ENCODE results near the gene TBP.

The TBP gene

GRCh38 chr6:170533792-170534191, 20.4 kb upstream of the TBP start:
- Histone ChIP-seq H3K27me3 (ENCODE audit: control insufficient read depth in 1 of 2, insufficient read depth in 2 of 2, low read length in 2 of 2) (no peaks in the 10 kb centered on the region), H3K36me3 (ENCODE audit: control insufficient read depth in 1 of 2, insufficient read depth in 2 of 2, low read length in 2 of 2) (peaks cover 30 to 52% of the 10 kb centered on the region in 2 donors), H3K4me3 (ENCODE audit: low read depth in 1 of 2, low read length in 2 of 2) (no peak overlapping the region), H3K27ac (ENCODE audit: low read depth, low read length) (no peak overlapping the region), H3K9me3 (ENCODE audit: control insufficient read depth in 1 of 2, low read length in 2 of 2) (no peaks in the 10 kb centered on the region), H3K9ac (ENCODE audit: low read depth in 1 of 2, low read length in 2 of 2) (no peak overlapping the region), H3K4me1 (ENCODE audit: control insufficient read depth in 1 of 2, insufficient read depth in 2 of 2, low read length in 2 of 2) (peaks cover 4 to 11% of the 10 kb centered on the region in 2 donors)

DNA sequence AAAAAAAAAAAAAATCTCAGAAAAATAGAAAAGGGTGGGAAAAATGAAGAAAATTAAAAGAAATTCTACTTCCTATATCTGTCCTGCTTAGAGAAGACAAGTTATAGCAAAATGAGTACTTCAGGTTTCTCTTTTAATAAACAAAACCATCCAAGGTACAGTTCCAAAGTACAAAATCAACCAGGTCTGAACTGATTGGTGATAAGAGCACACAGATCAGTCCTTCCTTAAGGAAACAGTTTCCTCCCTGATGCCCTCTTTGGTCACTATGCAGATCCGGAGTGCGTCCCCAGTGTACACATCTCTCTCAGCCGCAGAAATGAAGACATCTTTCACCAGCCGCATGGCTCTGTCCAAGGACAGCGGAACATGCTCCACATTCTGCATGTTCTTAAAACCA, 19.2 kb upstream of the TBP start:
- Histone ChIP-seq H3K4me1 (ENCODE audit: control insufficient read depth in 1 of 2, insufficient read depth in 2 of 2, low read length in 2 of 2) (peaks cover 4 to 11% of the 10 kb centered on the region in 2 donors), H3K36me3 (ENCODE audit: control insufficient read depth in 1 of 2, insufficient read depth in 2 of 2, low read length in 2 of 2) (peaks cover 30 to 64% of the 10 kb centered on the region in 2 donors), H3K4me3 (ENCODE audit: low read depth in 1 of 2, low read length in 2 of 2) (no peak overlapping the region), H3K9me3 (ENCODE audit: control insufficient read depth in 1 of 2, low read length in 2 of 2) (no peaks in the 10 kb centered on the region), H3K9ac (ENCODE audit: low read depth in 1 of 2, low read length in 2 of 2) (no peak overlapping the region), H3K27me3 (ENCODE audit: control insufficient read depth in 1 of 2, insufficient read depth in 2 of 2, low read length in 2 of 2) (no peaks in the 10 kb centered on the region), H3K27ac (ENCODE audit: low read depth, low read length) (no peak overlapping the region)

DNA sequence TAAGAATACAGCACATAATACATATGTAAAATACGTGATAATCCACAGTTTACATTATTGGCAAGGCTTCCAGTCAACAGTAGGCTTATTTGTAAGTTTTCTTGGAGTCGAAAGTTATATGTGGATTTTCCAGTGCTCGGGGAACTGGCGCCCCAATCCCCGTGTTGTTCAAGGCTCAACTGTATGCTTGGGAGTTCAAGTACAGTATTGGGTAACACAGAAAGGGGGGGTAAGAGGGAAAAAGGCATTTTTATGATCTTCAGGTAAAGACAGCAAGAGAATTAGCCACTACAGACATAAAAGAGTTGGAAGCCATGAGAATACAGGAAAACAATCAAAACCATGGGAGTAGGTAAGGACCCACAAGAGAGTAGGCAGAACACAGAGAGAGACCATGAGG, 17.5 kb upstream of the TBP start:
- peaks cover 4 to 11% of the 10 kb centered on the region in 2 donors for H3K4me1 ChIP-seq (ENCODE audit: control insufficient read depth in 1 of 2, insufficient read depth in 2 of 2, low read length in 2 of 2)
- peaks cover 30 to 72% of the 10 kb centered on the region in 2 donors for H3K36me3 ChIP-seq (ENCODE audit: control insufficient read depth in 1 of 2, insufficient read depth in 2 of 2, low read length in 2 of 2)
- H3K4me3 ChIP-seq (ENCODE audit: low read depth in 1 of 2, low read length in 2 of 2): no peak overlapping the region
- no peaks in the 10 kb centered on the region for H3K27me3 ChIP-seq (ENCODE audit: control insufficient read depth in 1 of 2, insufficient read depth in 2 of 2, low read length in 2 of 2)
- no peak overlapping the region for H3K27ac ChIP-seq (ENCODE audit: low read depth, low read length)
- H3K9ac ChIP-seq (ENCODE audit: low read depth in 1 of 2, low read length in 2 of 2): no peak overlapping the region
- no peaks in the 10 kb centered on the region for H3K9me3 ChIP-seq (ENCODE audit: control insufficient read depth in 1 of 2, low read length in 2 of 2)

DNA sequence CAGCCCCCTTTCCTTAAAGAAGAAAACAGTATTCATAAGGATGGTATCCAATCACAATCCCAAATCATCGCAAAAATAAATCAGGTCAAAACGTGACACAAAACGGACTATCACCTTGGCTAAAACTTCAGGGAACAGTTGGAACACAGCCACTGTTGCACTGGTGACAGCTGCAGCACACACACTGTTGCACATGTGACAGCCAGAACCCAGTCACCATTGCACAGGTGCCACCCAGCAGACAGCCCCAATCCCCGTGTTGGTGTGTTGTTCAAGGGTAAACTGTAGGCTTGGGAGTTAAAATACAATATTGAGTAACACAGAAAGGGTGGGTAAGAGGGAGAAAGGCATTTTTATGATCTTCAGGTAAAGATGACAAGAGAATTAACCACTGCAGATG, 16.8 kb upstream of the TBP start:
- Histone ChIP-seq H3K36me3 (ENCODE audit: control insufficient read depth in 1 of 2, insufficient read depth in 2 of 2, low read length in 2 of 2) (peaks cover 34 to 79% of the 10 kb centered on the region in 2 donors), H3K4me3 (ENCODE audit: low read depth in 1 of 2, low read length in 2 of 2) (no peak overlapping the region), H3K9ac (ENCODE audit: low read depth in 1 of 2, low read length in 2 of 2) (no peak overlapping the region), H3K27ac (ENCODE audit: low read depth, low read length) (no peak overlapping the region), H3K9me3 (ENCODE audit: control insufficient read depth in 1 of 2, low read length in 2 of 2) (no peaks in the 10 kb centered on the region), H3K27me3 (ENCODE audit: control insufficient read depth in 1 of 2, insufficient read depth in 2 of 2, low read length in 2 of 2) (no peaks in the 10 kb centered on the region), H3K4me1 (ENCODE audit: control insufficient read depth in 1 of 2, insufficient read depth in 2 of 2, low read length in 2 of 2) (peaks cover 4 to 11% of the 10 kb centered on the region in 2 donors)

DNA sequence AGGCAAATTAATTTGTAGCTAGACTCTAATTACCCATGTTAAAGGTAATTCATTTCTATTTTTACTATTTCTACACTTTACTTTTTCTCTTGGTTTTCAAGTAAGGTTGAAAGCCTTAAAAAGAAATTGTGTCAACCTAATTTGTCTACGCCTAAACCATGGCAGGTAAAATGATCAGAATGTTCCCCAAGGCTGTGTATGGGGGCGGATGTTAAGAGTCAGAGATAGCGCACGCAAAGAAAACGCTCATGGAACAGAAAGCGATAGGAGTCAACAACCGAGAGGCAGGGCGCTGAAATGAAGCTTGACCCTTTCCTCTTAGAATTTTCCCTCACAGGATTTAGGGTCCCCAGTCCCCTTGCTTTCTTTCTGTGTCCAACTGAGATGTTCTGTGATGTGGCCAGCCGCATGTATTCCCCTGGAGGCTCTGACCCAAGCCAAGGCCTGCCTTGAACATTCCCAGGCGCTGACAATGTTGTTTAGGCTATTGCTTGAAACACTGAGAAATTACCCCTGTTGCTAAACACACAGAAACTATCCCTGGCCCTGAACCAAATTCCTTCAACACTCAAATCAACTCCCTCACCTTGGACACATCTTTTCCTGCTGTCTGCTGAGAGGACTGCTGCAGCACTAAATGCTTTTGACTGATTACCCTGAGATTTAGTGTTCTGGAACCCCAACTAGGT, 12.0 kb upstream of the TBP start:
- H3K27ac ChIP-seq (ENCODE audit: low read depth, low read length): no peak overlapping the region
- peaks cover 33 to 82% of the 10 kb centered on the region in 2 donors for H3K36me3 ChIP-seq (ENCODE audit: control insufficient read depth in 1 of 2, insufficient read depth in 2 of 2, low read length in 2 of 2)
- H3K4me1 ChIP-seq (ENCODE audit: control insufficient read depth in 1 of 2, insufficient read depth in 2 of 2, low read length in 2 of 2): no peaks in the 10 kb centered on the region
- H3K27me3 ChIP-seq (ENCODE audit: control insufficient read depth in 1 of 2, insufficient read depth in 2 of 2, low read length in 2 of 2): no peaks in the 10 kb centered on the region
- no peak overlapping the region for H3K9ac ChIP-seq (ENCODE audit: low read depth in 1 of 2, low read length in 2 of 2)
- H3K4me3 ChIP-seq (ENCODE audit: low read depth in 1 of 2, low read length in 2 of 2): no peak overlapping the region
- no peaks in the 10 kb centered on the region for H3K9me3 ChIP-seq (ENCODE audit: control insufficient read depth in 1 of 2, low read length in 2 of 2)

DNA sequence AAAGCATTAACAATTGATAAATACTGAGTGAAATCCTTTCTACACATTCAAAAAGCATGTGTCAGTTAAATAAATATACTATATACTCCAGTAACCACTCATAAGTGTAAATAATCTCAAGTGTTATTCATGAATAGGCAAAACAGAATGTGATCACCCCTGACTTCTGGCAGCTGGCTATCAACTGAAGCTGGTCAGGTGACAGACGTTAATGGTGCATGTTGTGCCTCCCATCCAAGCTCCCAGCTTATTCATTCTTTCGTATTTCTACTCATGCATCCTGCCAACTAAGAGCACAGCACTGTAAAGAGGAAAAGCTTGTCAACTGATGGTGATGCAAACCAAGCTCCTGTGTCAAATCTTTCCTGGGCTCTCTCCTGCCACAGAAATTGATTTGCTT, 8.8 kb upstream of the TBP start:
- H3K36me3 ChIP-seq (ENCODE audit: control insufficient read depth in 1 of 2, insufficient read depth in 2 of 2, low read length in 2 of 2): peaks cover 37 to 74% of the 10 kb centered on the region in 2 donors
- H3K4me3 ChIP-seq (ENCODE audit: low read depth in 1 of 2, low read length in 2 of 2): no peak overlapping the region
- peaks cover 15 to 16% of the 10 kb centered on the region in 2 donors for H3K4me1 ChIP-seq (ENCODE audit: control insufficient read depth in 1 of 2, insufficient read depth in 2 of 2, low read length in 2 of 2)
- no peaks in the 10 kb centered on the region for H3K27me3 ChIP-seq (ENCODE audit: control insufficient read depth in 1 of 2, insufficient read depth in 2 of 2, low read length in 2 of 2)
- H3K27ac ChIP-seq (ENCODE audit: low read depth, low read length): no peak overlapping the region
- no peaks in the 10 kb centered on the region for H3K9me3 ChIP-seq (ENCODE audit: control insufficient read depth in 1 of 2, low read length in 2 of 2)
- no peak overlapping the region for H3K9ac ChIP-seq (ENCODE audit: low read depth in 1 of 2, low read length in 2 of 2)

DNA sequence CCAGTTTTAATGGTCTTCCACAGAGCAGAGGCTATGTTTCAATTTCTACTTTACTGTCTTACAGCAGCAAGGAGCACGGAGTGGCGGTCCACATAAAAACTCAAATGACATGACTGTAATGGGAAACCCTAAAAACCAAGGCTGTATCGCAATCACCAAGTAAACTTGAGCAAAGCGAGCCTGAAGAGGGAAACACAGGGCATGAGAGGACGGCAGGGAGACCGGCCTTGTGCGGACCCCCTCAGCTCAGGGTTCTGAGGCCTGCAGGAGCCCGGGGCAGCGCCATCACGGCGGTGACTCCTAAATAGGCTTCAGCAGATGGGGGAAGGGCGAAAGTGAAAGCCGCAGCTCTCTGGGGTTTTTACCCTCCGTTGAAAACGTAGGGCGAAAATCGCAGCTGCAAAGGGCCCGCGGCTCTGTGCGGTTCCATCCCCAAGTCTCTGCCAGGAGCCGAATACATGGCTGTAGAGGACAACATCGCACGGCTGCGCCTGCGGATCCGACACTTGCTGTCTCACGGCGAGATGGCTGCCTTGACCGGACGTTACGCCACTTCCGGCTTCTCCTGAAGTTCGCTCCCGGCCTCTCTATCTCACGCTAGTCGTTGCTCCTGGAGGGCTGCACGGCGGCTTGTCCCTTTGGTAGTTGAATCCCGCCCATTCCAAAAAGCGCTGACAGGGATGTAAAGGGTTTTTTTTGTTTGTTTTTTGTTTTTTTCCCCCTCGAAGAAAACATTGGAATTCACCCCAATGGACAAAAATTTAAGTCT, 1.2 kb upstream of the TBP start, which contains the start of gene PSMB1:
Gene PSMB1 (minus strand): TSS at position 543 of the 769 bp plus-strand sequence. CDS start 65 bp downstream, at position 478.
- Histone ChIP-seq H3K36me3 (ENCODE audit: control insufficient read depth in 1 of 2, insufficient read depth in 2 of 2, low read length in 2 of 2) (peaks cover 7 to 19% of the 10 kb centered on the region in 2 donors), H3K9ac (ENCODE audit: low read depth in 1 of 2, low read length in 2 of 2) (peak within 1 kb of the TSS; percentile 91 to 96), H3K27me3 (ENCODE audit: control insufficient read depth in 1 of 2, insufficient read depth in 2 of 2, low read length in 2 of 2) (no peaks in the 10 kb centered on the region), H3K9me3 (ENCODE audit: control insufficient read depth in 1 of 2, low read length in 2 of 2) (no peaks in the 10 kb centered on the region), H3K4me1 (ENCODE audit: control insufficient read depth in 1 of 2, insufficient read depth in 2 of 2, low read length in 2 of 2) (peaks cover 36 to 50% of the 10 kb centered on the region in 2 donors), H3K27ac (ENCODE audit: low read depth, low read length) (peak within 1 kb of the TSS; percentile 92), H3K4me3 (ENCODE audit: low read depth in 1 of 2, low read length in 2 of 2) (peak within 1 kb of the TSS; percentile 97 to 99)

DNA sequence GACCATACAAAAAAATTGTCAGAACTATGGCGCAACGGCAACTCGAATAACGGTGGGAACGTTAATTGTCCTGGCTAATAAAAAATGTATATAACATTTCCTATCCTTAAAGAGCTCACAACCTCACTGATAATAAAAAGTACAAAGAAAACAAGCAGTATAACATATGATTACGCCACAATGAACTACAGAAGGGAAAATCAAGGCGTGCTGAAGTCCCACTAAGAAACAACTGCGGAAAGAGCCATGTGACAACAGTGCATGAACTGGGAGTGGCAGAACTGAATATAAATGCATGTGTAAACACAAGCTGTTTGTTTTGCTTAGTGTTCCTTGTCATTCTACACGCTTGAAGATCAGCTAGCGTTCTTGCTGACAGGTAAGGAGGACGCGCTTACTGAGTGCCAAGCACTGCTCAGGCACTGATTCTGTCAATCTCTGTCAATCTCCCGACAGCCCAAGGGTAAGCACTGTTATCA, 596 bp upstream of the TBP start:
- no peaks in the 10 kb centered on the region for H3K27me3 ChIP-seq (ENCODE audit: control insufficient read depth in 1 of 2, insufficient read depth in 2 of 2, low read length in 2 of 2)
- no peaks in the 10 kb centered on the region for H3K9me3 ChIP-seq (ENCODE audit: control insufficient read depth in 1 of 2, low read length in 2 of 2)
- peak overlapping the region; percentile 91 to 96 for H3K9ac ChIP-seq (ENCODE audit: low read depth in 1 of 2, low read length in 2 of 2)
- H3K4me3 ChIP-seq (ENCODE audit: low read depth in 1 of 2, low read length in 2 of 2): peak overlapping the region; percentile 97 to 99
- H3K36me3 ChIP-seq (ENCODE audit: control insufficient read depth in 1 of 2, insufficient read depth in 2 of 2, low read length in 2 of 2): peaks cover 6 to 18% of the 10 kb centered on the region in 2 donors
- peak overlapping the region; percentile 92 for H3K27ac ChIP-seq (ENCODE audit: low read depth, low read length)
- H3K4me1 ChIP-seq (ENCODE audit: control insufficient read depth in 1 of 2, insufficient read depth in 2 of 2, low read length in 2 of 2): peaks cover 36 to 50% of the 10 kb centered on the region in 2 donors

GRCh38 chr6:170554796-170555137, 598 bp downstream of the TBP start:
- H3K4me3 ChIP-seq (ENCODE audit: low read depth in 1 of 2, low read length in 2 of 2): peak overlapping the region; percentile 97 to 99
- no peaks in the 10 kb centered on the region for H3K27me3 ChIP-seq (ENCODE audit: control insufficient read depth in 1 of 2, insufficient read depth in 2 of 2, low read length in 2 of 2)
- H3K4me1 ChIP-seq (ENCODE audit: control insufficient read depth in 1 of 2, insufficient read depth in 2 of 2, low read length in 2 of 2): peaks cover 26 to 41% of the 10 kb centered on the region in 2 donors
- H3K9me3 ChIP-seq (ENCODE audit: control insufficient read depth in 1 of 2, low read length in 2 of 2): no peaks in the 10 kb centered on the region
- peaks cover 5 to 17% of the 10 kb centered on the region in 2 donors for H3K36me3 ChIP-seq (ENCODE audit: control insufficient read depth in 1 of 2, insufficient read depth in 2 of 2, low read length in 2 of 2)
- H3K9ac ChIP-seq (ENCODE audit: low read depth in 1 of 2, low read length in 2 of 2): peak overlapping the region; percentile 93 to 96
- H3K27ac ChIP-seq (ENCODE audit: low read depth, low read length): peak overlapping the region; percentile 71

DNA sequence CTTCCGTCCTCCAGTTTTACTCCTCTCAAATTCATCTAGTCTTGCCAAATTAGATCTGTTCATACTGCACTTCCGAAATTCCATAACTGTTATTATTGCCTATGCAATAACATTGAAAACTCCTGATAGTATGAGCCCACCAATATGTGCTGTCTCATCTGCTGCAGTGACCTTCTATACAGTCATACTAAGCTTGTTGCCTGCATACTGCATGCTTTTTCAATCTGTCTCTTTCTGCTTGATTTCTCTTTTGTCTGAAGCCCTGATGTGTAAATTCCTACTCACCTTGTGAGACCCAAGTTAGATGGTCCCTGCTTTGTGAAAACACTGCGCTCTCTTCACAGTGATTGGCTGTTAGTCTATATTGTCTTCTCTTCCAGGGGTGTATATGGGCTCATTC, 1.1 kb downstream of the TBP start:
- H3K27ac ChIP-seq (ENCODE audit: low read depth, low read length): no peak overlapping the region
- no peaks in the 10 kb centered on the region for H3K27me3 ChIP-seq (ENCODE audit: control insufficient read depth in 1 of 2, insufficient read depth in 2 of 2, low read length in 2 of 2)
- H3K36me3 ChIP-seq (ENCODE audit: control insufficient read depth in 1 of 2, insufficient read depth in 2 of 2, low read length in 2 of 2): peaks cover 5 to 16% of the 10 kb centered on the region in 2 donors
- peak overlapping the region; percentile 93 to 96 for H3K9ac ChIP-seq (ENCODE audit: low read depth in 1 of 2, low read length in 2 of 2)
- peaks cover 21 to 36% of the 10 kb centered on the region in 2 donors for H3K4me1 ChIP-seq (ENCODE audit: control insufficient read depth in 1 of 2, insufficient read depth in 2 of 2, low read length in 2 of 2)
- no peaks in the 10 kb centered on the region for H3K9me3 ChIP-seq (ENCODE audit: control insufficient read depth in 1 of 2, low read length in 2 of 2)
- H3K4me3 ChIP-seq (ENCODE audit: low read depth in 1 of 2, low read length in 2 of 2): peak overlapping the region; percentile 97 to 99
